ENCODE data around the gene PLXNA2.

Gene PLXNA2

DNA sequence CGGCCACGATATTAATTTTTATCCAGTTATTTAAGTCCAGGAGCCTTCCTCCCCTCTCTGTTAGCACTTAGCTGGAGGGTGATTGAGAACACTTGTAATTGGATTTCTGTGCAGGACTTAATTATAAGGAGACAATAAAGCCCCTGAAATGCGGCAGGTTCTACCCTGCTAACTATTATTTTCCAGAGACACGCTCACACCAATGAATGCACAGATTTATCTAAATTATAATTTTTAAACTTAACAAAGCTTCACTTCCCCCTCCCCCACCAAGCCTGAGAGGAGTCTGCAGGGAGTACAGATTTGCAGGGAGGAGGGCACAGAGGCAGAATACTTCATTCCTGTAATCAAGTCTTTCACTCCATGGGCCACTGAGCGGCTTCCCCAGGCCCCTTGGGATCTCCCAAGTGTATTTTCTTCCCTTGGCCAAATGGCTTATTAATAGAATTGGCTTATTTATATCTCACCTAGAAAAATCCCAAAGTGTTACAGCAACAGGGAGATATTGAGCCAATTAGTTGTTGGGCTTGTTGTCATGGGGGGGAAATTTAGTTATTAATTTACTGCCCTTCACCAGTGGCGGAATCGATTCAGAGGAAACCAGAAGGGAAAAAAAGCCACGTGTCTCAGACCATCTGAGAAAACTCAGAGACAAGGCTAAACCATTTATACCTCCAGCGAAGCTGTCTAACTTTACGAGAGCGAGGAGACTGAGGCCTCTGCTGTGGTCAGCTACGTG lies 234.3 kb downstream of the PLXNA2 start:
- Histone ChIP-seq H3K36me3 (ENCODE audit: insufficient read depth, low read length) (no peaks in the 10 kb centered on the region), H3K4me2 (ENCODE audit: insufficient read depth, low read length) (no peak overlapping the region), H4K20me1 (ENCODE audit: insufficient read depth, low read length) (0 out of 2 replicates have a peak, but pooled peaks cover 3% of the 10 kb centered on the region), H3K4me1 (ENCODE audit: insufficient read depth, low read length) (no peaks in the 10 kb centered on the region), H3K79me2 (ENCODE audit: insufficient read depth, low read length) (no peaks in the 10 kb centered on the region), H3K4me3 (ENCODE audit: low read depth in 1 of 2, low read length in 2 of 2) (no peak overlapping the region), H3K27me3 (ENCODE audit: insufficient read depth, low read length, poor library complexity) (peaks cover 39% of the 10 kb centered on the region), H3K27ac (ENCODE audit: low read length) (no peak overlapping the region), H3K9ac (ENCODE audit: low read depth, low read length) (no peak overlapping the region), H2AFZ (ENCODE audit: low read depth, low read length) (no peak overlapping the region), H3K9me3 (ENCODE audit: insufficient read depth, low read length, severe bottlenecking) (no peaks in the 10 kb centered on the region)
- DNase-seq (no peak), ATAC-seq (ENCODE audit: insufficient read depth, low read depth) (no peak)
- no peak for TF ChIP-seq EZH2 (IDR thresholded peaks at IDR 0.05; ENCODE audit: borderline replicate concordance, low read depth, low read length, severe bottlenecking)
- TF ChIP-seq, protein P1, sequence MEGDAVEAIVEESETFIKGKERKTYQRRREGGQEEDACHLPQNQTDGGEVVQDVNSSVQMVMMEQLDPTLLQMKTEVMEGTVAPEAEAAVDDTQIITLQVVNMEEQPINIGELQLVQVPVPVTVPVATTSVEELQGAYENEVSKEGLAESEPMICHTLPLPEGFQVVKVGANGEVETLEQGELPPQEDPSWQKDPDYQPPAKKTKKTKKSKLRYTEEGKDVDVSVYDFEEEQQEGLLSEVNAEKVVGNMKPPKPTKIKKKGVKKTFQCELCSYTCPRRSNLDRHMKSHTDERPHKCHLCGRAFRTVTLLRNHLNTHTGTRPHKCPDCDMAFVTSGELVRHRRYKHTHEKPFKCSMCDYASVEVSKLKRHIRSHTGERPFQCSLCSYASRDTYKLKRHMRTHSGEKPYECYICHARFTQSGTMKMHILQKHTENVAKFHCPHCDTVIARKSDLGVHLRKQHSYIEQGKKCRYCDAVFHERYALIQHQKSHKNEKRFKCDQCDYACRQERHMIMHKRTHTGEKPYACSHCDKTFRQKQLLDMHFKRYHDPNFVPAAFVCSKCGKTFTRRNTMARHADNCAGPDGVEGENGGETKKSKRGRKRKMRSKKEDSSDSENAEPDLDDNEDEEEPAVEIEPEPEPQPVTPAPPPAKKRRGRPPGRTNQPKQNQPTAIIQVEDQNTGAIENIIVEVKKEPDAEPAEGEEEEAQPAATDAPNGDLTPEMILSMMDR (IDR thresholded peaks at IDR 0.05; ENCODE audit: borderline replicate concordance, extremely low read depth, low read length, poor library complexity, severe bottlenecking) = no peak

DNA sequence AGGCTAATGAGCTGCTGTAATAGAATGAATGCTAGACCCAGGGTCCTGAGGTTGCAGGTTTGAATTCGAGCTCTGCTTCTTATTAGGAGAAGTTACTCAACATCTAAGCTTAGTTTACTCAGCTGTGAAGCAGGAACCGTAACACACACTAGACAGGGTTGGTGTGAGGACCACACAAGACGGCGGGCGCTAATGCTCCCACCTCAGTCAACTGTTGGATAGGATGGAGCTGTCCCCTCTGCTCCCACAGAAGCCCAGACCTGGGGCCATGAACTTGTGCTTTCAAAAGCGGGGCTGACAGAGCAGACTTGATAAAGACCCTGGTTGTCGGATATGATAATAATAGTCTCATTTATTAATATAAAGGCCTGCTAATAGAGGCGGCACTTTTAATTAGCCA lies 234.9 kb downstream of the PLXNA2 start:
- Histone ChIP-seq H3K4me3 (ENCODE audit: low read depth in 1 of 2, low read length in 2 of 2) (no peak overlapping the region), H3K9me3 (ENCODE audit: insufficient read depth, low read length, severe bottlenecking) (no peaks in the 10 kb centered on the region), H3K79me2 (ENCODE audit: insufficient read depth, low read length) (no peaks in the 10 kb centered on the region), H3K4me2 (ENCODE audit: insufficient read depth, low read length) (no peak overlapping the region), H3K27ac (ENCODE audit: low read length) (no peak overlapping the region), H3K27me3 (ENCODE audit: insufficient read depth, low read length, poor library complexity) (peaks cover 41% of the 10 kb centered on the region), H3K36me3 (ENCODE audit: insufficient read depth, low read length) (no peaks in the 10 kb centered on the region), H3K9ac (ENCODE audit: low read depth, low read length) (no peak overlapping the region), H3K4me1 (ENCODE audit: insufficient read depth, low read length) (no peaks in the 10 kb centered on the region), H2AFZ (ENCODE audit: low read depth, low read length) (no peak overlapping the region), H4K20me1 (ENCODE audit: insufficient read depth, low read length) (0 out of 2 replicates have a peak, but pooled peaks cover 3% of the 10 kb centered on the region)
- ATAC-seq (ENCODE audit: insufficient read depth, low read depth) (no peak), DNase-seq (no peak)
- TF ChIP-seq EZH2 (IDR thresholded peaks at IDR 0.05; ENCODE audit: borderline replicate concordance, low read depth, low read length, severe bottlenecking) = no peak
- TF ChIP-seq, protein P1 (IDR thresholded peaks at IDR 0.05; ENCODE audit: borderline replicate concordance, extremely low read depth, low read length, poor library complexity, severe bottlenecking) = no peak

DNA sequence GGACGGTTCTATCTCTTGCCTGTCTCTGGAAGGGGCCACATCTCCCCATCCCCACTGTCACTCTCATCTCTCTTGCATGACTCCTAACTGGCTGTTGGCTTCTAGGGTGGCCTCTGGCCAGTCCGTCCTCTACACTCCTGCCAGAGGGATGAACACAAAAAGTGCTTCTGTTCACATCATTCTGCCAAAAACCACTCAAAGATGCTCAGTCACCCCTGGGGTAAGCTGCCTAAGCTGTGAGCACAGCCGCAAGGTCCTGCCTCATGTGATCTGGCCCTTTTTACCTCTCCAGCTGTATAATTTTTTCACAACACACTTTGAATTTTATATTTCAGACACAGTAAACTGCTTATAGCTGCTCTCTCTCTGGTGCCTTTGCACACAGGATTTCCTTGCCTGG lies 235.7 kb downstream of the PLXNA2 start:
- Histone ChIP-seq H3K9ac (ENCODE audit: low read depth, low read length) (no peak overlapping the region), H3K4me1 (ENCODE audit: insufficient read depth, low read length) (no peaks in the 10 kb centered on the region), H3K27ac (ENCODE audit: low read length) (no peak overlapping the region), H3K4me2 (ENCODE audit: insufficient read depth, low read length) (no peak overlapping the region), H4K20me1 (ENCODE audit: insufficient read depth, low read length) (0 out of 2 replicates have a peak, but pooled peaks cover 3% of the 10 kb centered on the region), H2AFZ (ENCODE audit: low read depth, low read length) (no peak overlapping the region), H3K27me3 (ENCODE audit: insufficient read depth, low read length, poor library complexity) (peaks cover 43% of the 10 kb centered on the region), H3K4me3 (ENCODE audit: low read depth in 1 of 2, low read length in 2 of 2) (no peak overlapping the region), H3K36me3 (ENCODE audit: insufficient read depth, low read length) (no peaks in the 10 kb centered on the region), H3K9me3 (ENCODE audit: insufficient read depth, low read length, severe bottlenecking) (no peaks in the 10 kb centered on the region), H3K79me2 (ENCODE audit: insufficient read depth, low read length) (no peaks in the 10 kb centered on the region)
- TF ChIP-seq, protein P1 (IDR thresholded peaks at IDR 0.05; ENCODE audit: borderline replicate concordance, extremely low read depth, low read length, poor library complexity, severe bottlenecking) = no peak
- no peak for TF ChIP-seq EZH2 (IDR thresholded peaks at IDR 0.05; ENCODE audit: borderline replicate concordance, low read depth, low read length, severe bottlenecking)
- DNase-seq (no peak), ATAC-seq (ENCODE audit: insufficient read depth, low read depth) (no peak)
